Right forelimb (tissue), 1 donor: ENCODE measurements around the gene STK24.

Source experiments
- DNase-seq: peaks from one replicate; pipeline ENCODE4 v3.0.0-alpha.2; 2018

Gene STK24

GRCh38 chr13:98467263-98467985 lies 109.5 kb downstream of the STK24 start:
- no peak for DNase-seq

GRCh38 chr13:98466634-98467236 lies 110.2 kb downstream of the STK24 start:
- no peak for DNase-seq

GRCh38 chr13:98462946-98463345 lies 114.0 kb downstream of the STK24 start:
- no peak for DNase-seq

- DNase-seq = no peak
Observed at GRCh38 chr13:98462241-98462882, 114.5 kb downstream of the STK24 start.

- DNase-seq = no peak
Observed at GRCh38 chr13:98461486-98462240, 115.2 kb downstream of the STK24 start.

GRCh38 chr13:98460516-98460915 lies 116.4 kb downstream of the STK24 start:
- no peak for DNase-seq

GRCh38 chr13:98459721-98460370 lies 117.1 kb downstream of the STK24 start:
- no peak for DNase-seq

GRCh38 chr13:98459171-98459681 lies 117.7 kb downstream of the STK24 start:
- DNase-seq = no peak

GRCh38 chr13:98458431-98458830 lies 118.5 kb downstream of the STK24 start:
- no peak for DNase-seq

GRCh38 chr13:98457053-98457452 lies 119.9 kb downstream of the STK24 start:
- no peak for DNase-seq

- DNase-seq = no peak
Observed at GRCh38 chr13:98456413-98456845, 120.5 kb downstream of the STK24 start.

- no peak for DNase-seq
Observed at GRCh38 chr13:98454389-98454881, 122.5 kb downstream of the STK24 start.

- DNase-seq = no peak
Observed at GRCh38 chr13:98452851-98453843, 123.8 kb downstream of the STK24 start.

GRCh38 chr13:98451676-98452470 lies 125.0 kb downstream of the STK24 start:
- peak; percentile 83 for DNase-seq

GRCh38 chr13:98450539-98451111 lies 126.3 kb downstream of the STK24 start:
- no peak for DNase-seq

- no peak for DNase-seq
Observed at GRCh38 chr13:98450026-98450425, 126.9 kb downstream of the STK24 start.

- no peak for DNase-seq
Observed at GRCh38 chr13:98449273-98449672, 127.6 kb downstream of the STK24 start.

GRCh38 chr13:98448642-98448928 lies 128.3 kb downstream of the STK24 start:
- DNase-seq = no peak

GRCh38 chr13:98447881-98448641 lies 128.8 kb downstream of the STK24 start:
- DNase-seq = peak; percentile 42
